Measurements from ENCODE around the gene FZD10.

Gene FZD10

GRCh38 chr12:130185455-130186391 is 23.5 kb downstream of the FZD10 start:
- Histone ChIP-seq H3K4me1 (no peaks in the 10 kb centered on the region), H3K36me3 (no peaks in the 10 kb centered on the region), H3K9me3 (peaks cover 0 to 11% (median 0%) of the 10 kb centered on the region in 3 donors), H3K27me3 (peaks cover 0 to 6% of the 10 kb centered on the region in 2 donors), H3K27ac (no peak overlapping the region), H3K4me3 (no peak overlapping the region)
- DNase-seq: no peak
- TF ChIP-seq, protein P1, sequence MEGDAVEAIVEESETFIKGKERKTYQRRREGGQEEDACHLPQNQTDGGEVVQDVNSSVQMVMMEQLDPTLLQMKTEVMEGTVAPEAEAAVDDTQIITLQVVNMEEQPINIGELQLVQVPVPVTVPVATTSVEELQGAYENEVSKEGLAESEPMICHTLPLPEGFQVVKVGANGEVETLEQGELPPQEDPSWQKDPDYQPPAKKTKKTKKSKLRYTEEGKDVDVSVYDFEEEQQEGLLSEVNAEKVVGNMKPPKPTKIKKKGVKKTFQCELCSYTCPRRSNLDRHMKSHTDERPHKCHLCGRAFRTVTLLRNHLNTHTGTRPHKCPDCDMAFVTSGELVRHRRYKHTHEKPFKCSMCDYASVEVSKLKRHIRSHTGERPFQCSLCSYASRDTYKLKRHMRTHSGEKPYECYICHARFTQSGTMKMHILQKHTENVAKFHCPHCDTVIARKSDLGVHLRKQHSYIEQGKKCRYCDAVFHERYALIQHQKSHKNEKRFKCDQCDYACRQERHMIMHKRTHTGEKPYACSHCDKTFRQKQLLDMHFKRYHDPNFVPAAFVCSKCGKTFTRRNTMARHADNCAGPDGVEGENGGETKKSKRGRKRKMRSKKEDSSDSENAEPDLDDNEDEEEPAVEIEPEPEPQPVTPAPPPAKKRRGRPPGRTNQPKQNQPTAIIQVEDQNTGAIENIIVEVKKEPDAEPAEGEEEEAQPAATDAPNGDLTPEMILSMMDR (IDR thresholded peaks at IDR 0.05): no peak
- intact Hi-C loops (cut with DNase I; ENCODE audit: low total_unique reads): no loop called here

GRCh38 chr12:130186651-130187268 is 24.5 kb downstream of the FZD10 start:
- H3K27me3 ChIP-seq: peaks cover 0 to 6% of the 10 kb centered on the region in 2 donors
- H3K4me1 ChIP-seq: no peaks in the 10 kb centered on the region
- peaks cover 0 to 4% (median 0%) of the 10 kb centered on the region in 3 donors for H3K9me3 ChIP-seq
- TF ChIP-seq, protein P1 (IDR thresholded peaks at IDR 0.05): no peak
- no peak overlapping the region for H3K27ac ChIP-seq
- intact Hi-C loops (cut with DNase I; ENCODE audit: low total_unique reads): no loop called here
- DNase-seq: no peak
- no peak overlapping the region for H3K4me3 ChIP-seq
- no peaks in the 10 kb centered on the region for H3K36me3 ChIP-seq

GRCh38 chr12:130192642-130193345 is 30.5 kb downstream of the FZD10 start:
- H3K36me3 ChIP-seq: no peaks in the 10 kb centered on the region
- TF ChIP-seq, protein P1 (IDR thresholded peaks at IDR 0.05): no peak
- H3K4me3 ChIP-seq: no peak overlapping the region
- H3K4me1 ChIP-seq: no peaks in the 10 kb centered on the region
- intact Hi-C loops (cut with DNase I; ENCODE audit: low total_unique reads): no loop called here
- no peaks in the 10 kb centered on the region for H3K9me3 ChIP-seq
- no peak overlapping the region for H3K27ac ChIP-seq
- peaks cover 0 to 2% of the 10 kb centered on the region in 2 donors for H3K27me3 ChIP-seq
- DNase-seq: no peak

DNA sequence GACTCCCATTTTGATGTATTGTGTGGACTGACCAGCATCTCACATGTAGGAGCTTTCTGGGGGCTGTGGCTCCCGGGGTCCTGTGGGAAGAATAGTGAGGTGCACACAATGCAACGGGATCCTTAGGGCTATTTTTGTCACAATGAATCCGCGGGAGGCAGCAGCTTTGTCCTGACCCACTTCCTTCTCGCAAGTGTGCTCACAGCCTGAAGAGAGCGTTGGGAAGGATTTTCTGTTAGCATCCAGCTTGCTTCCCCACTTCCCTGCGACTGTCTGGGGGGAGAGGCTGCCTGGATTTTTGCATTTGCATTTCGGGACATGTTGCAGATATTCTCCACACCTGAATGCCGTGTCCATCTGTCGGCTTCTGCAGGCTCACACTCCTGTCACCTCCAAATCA is 31.9 kb downstream of the FZD10 start:
- DNase-seq: no peak
- intact Hi-C loops (cut with DNase I; ENCODE audit: low total_unique reads): no loop called here
- Histone ChIP-seq H3K4me3 (no peak overlapping the region), H3K36me3 (no peaks in the 10 kb centered on the region), H3K9me3 (no peaks in the 10 kb centered on the region), H3K27me3 (peaks cover 0 to 5% of the 10 kb centered on the region in 2 donors), H3K27ac (no peak overlapping the region), H3K4me1 (no peaks in the 10 kb centered on the region)
- TF ChIP-seq, protein P1 (IDR thresholded peaks at IDR 0.05): no peak

GRCh38 chr12:130195369-130195768 is 33.1 kb downstream of the FZD10 start:
- intact Hi-C loops (cut with DNase I; ENCODE audit: low total_unique reads): no loop called here
- H3K4me1 ChIP-seq: no peaks in the 10 kb centered on the region
- H3K27me3 ChIP-seq: peaks cover 0 to 9% of the 10 kb centered on the region in 2 donors
- no peak overlapping the region for H3K4me3 ChIP-seq
- H3K9me3 ChIP-seq: no peaks in the 10 kb centered on the region
- TF ChIP-seq, protein P1 (IDR thresholded peaks at IDR 0.05): no peak
- DNase-seq: peak in 1 of 2 donors; percentile 4
- no peak overlapping the region for H3K27ac ChIP-seq
- H3K36me3 ChIP-seq: no peaks in the 10 kb centered on the region

Measured in tibial artery (tissue), 4 donors.